ENCODE results near the gene HSF5. TPM values are rescaled to one million over a fixed set of nuclear protein-coding genes. Genes with fewer than 3 reads are reported as not detected.

The HSF5 gene
- total and polyA plus RNA-seq, 2 of the 13 experiments (the other 11 are each of a cell fraction or from before 2014, with no cell fraction given), result not detected

GRCh38 chr17:58390884-58391283, 97.3 kb downstream of the HSF5 start:
- Histone ChIP-seq H3K79me2 (ENCODE audit: insufficient read depth, low read length) (peaks cover 94% of the 10 kb centered on the region), H3K27me3 (ENCODE audit: control insufficient read depth in 1 of 2, insufficient read depth in 2 of 2, low read length in 2 of 2) (no peaks in the 10 kb centered on the region), H3K4me2 (ENCODE audit: low read depth, low read length) (peak overlapping the region; percentile 73), H3K9me3 (ENCODE audit: low read length) (no peaks in the 10 kb centered on the region), H2AFZ (ENCODE audit: low read length) (no peak overlapping the region), H3K36me3 (replicated peaks in 1 of 2; ENCODE audit: control insufficient read depth in 1 of 2, insufficient read depth in 2 of 2, low read length in 2 of 2) (peaks cover 3 to 29% of the 10 kb centered on the region in 2 experiments; a peak in 4 of 5 replicates), H3K4me3 (replicated peaks in 1 of 3; ENCODE audit: insufficient read depth in 1 of 3, low read depth in 2 of 3, low read length in 3 of 3) (peak overlapping the region in 2 of 3 experiments; percentile 8 to 36; a peak in 2 of 6 replicates), H3K27ac (ENCODE audit: extremely low read length, insufficient read depth, low read length) (peak overlapping the region; percentile 93), H3K9ac (ENCODE audit: insufficient read depth, low read depth, low read length) (peak overlapping the region; percentile 76), H3K4me1 (ENCODE audit: insufficient read depth, low read length) (peaks cover 97% of the 10 kb centered on the region), H4K20me1 (ENCODE audit: insufficient read depth, low read length) (no peaks in the 10 kb centered on the region)
- 41% methylated on average over 2 of the region's 2 CpGs for WGBS (ENCODE audit: low lambda C conversion rate)
- FAIRE-seq, result no peak
- in situ Hi-C loops (cut with HindIII; ENCODE audit: extremely low pct_ligation_motif_present, low pct_unique_long_range_greater_than_20kb) (no loop called here), intact Hi-C loops (cut with micrococcal nuclease; ENCODE audit: unreplicated experiment) (loop anchor here (1.0 kb wide), 4 partner anchors 10 to 39 kb away; partner anchors contain the start of gene SUPT4H1)
- DNase-seq (ENCODE audit: low spot score), result no peak
- BruUV-seq (replicated peaks), result TSS peak; percentile 38
- ATAC-seq, result peak; percentile 6
- ChIA-PET POLR2A (interaction anchor here (1.0 to 6.3 kb wide), 9 partner anchors 10 to 124 kb away, joined by 3 to 103 read pairs (median 56); partner anchors contain the start of genes MTMR4, RNF43 and SUPT4H1), CTCF (ENCODE audit: low intra/inter-chr PET ratio, low total read pairs) (interaction anchor here (1.4 kb wide), 1 partner anchor 25 kb away, joined by 4 read pairs; no protein-coding TSS in a partner anchor)
- TF ChIP-seq ZNF672 (CRISPR knock-in tag; IDR thresholded peaks at IDR 0.05) (peak; percentile 17; the same call in 1 of the 2 replicates), ZFP36L2 (CRISPR knock-in tag; IDR thresholded peaks at IDR 0.05) (no peak), ZNF225 (CRISPR knock-in tag; IDR thresholded peaks at IDR 0.05) (no peak), ZKSCAN8 (CRISPR knock-in tag; IDR thresholded peaks at IDR 0.05; ENCODE audit: borderline replicate concordance) (no peak), BATF2 (CRISPR knock-in tag; IDR thresholded peaks at IDR 0.05) (0 out of 2 replicates have a peak, but pooled peaks have one; percentile 32), NR1H2 (CRISPR knock-in tag; IDR thresholded peaks at IDR 0.05; ENCODE audit: borderline replicate concordance, low read depth) (no peak), ZBTB38 (CRISPR knock-in tag; IDR thresholded peaks at IDR 0.05) (no peak), RXRA (CRISPR knock-in tag; IDR thresholded peaks at IDR 0.05) (no peak), ZNF75D (CRISPR knock-in tag; IDR thresholded peaks at IDR 0.05; ENCODE audit: borderline replicate concordance) (no peak), MXD3 (CRISPR knock-in tag; IDR thresholded peaks at IDR 0.05) (no peak), ZNF615 (CRISPR knock-in tag; IDR thresholded peaks at IDR 0.05; ENCODE audit: borderline replicate concordance) (0 out of 2 replicates have a peak, but pooled peaks have one; percentile 21), RBFOX2 (IDR thresholded peaks at IDR 0.05; ENCODE audit: low read depth, low read length) (peak; percentile 70), KAT7 (CRISPR knock-in tag; IDR thresholded peaks at IDR 0.05; ENCODE audit: borderline replicate concordance) (0 out of 2 replicates have a peak, but pooled peaks have one; percentile 3), RBM22 (optimal IDR thresholded peaks at IDR 0.05; ENCODE audit: low read length) (peak; percentile 18), ZC3H4 (CRISPR knock-in tag; IDR thresholded peaks at IDR 0.05; ENCODE audit: borderline replicate concordance) (peak; percentile 87; the same call in 1 of the 2 replicates), TRIM22 (IDR thresholded peaks at IDR 0.05) (no peak), ZBTB21 (CRISPR knock-in tag; IDR thresholded peaks at IDR 0.05) (no peak), ZNF468 (CRISPR knock-in tag; IDR thresholded peaks at IDR 0.05) (no peak), ZNF235 (CRISPR knock-in tag; IDR thresholded peaks at IDR 0.05; ENCODE audit: borderline replicate concordance) (no peak), ESRRA (CRISPR knock-in tag; IDR thresholded peaks at IDR 0.05; ENCODE audit: low read depth) (no peak), U2AF2 (IDR thresholded peaks at IDR 0.05; ENCODE audit: low read depth, low read length) (no peak), CBX5 (CRISPR knock-in tag; IDR thresholded peaks at IDR 0.05; ENCODE audit: borderline replicate concordance) (no peak)
- TF ChIP-seq, protein P1, sequence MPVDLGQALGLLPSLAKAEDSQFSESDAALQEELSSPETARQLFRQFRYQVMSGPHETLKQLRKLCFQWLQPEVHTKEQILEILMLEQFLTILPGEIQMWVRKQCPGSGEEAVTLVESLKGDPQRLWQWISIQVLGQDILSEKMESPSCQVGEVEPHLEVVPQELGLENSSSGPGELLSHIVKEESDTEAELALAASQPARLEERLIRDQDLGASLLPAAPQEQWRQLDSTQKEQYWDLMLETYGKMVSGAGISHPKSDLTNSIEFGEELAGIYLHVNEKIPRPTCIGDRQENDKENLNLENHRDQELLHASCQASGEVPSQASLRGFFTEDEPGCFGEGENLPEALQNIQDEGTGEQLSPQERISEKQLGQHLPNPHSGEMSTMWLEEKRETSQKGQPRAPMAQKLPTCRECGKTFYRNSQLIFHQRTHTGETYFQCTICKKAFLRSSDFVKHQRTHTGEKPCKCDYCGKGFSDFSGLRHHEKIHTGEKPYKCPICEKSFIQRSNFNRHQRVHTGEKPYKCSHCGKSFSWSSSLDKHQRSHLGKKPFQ (CRISPR knock-in tag; IDR thresholded peaks at IDR 0.05; ENCODE audit: insufficient replicate concordance), result peak; percentile 17

Data from HepG2 (cell line).